NCI-H69 (cell line): ENCODE measurements around the gene TNFAIP8L3.
A peak's percentile ranks its signal among the peaks of the same experiment; 100 is the strongest.

Experiments
- DNase-seq: peaks from one replicate; lab custom pipeline; 2025; lab: John Stamatoyannopoulos, UW

Gene TNFAIP8L3

GRCh38 chr15:51114437-51115119 is 19.9 kb upstream of the TNFAIP8L3 start:
- DNase-seq, result no peak

- DNase-seq, result no peak
Observed at GRCh38 chr15:51112078-51112477, 17.4 kb upstream of the TNFAIP8L3 start.

GRCh38 chr15:51111061-51111460 is 16.4 kb upstream of the TNFAIP8L3 start:
- DNase-seq, result no peak

GRCh38 chr15:51110171-51110570 is 15.5 kb upstream of the TNFAIP8L3 start:
- DNase-seq, result no peak

- DNase-seq, result no peak
Observed at GRCh38 chr15:51108933-51109550, 14.3 kb upstream of the TNFAIP8L3 start.

GRCh38 chr15:51107612-51108011 is 12.9 kb upstream of the TNFAIP8L3 start:
- no peak for DNase-seq

- no peak for DNase-seq
Observed at GRCh38 chr15:51106481-51106880, 11.8 kb upstream of the TNFAIP8L3 start.

- no peak for DNase-seq
Observed at GRCh38 chr15:51105430-51106016, 10.8 kb upstream of the TNFAIP8L3 start.

- no peak for DNase-seq
Observed at GRCh38 chr15:51104512-51104911, 9.8 kb upstream of the TNFAIP8L3 start.

GRCh38 chr15:51103330-51103729 is 8.6 kb upstream of the TNFAIP8L3 start:
- DNase-seq, result no peak

GRCh38 chr15:51100785-51101489 is 6.2 kb upstream of the TNFAIP8L3 start:
- DNase-seq, result no peak

- no peak for DNase-seq
Observed at GRCh38 chr15:51099185-51099584, 4.5 kb upstream of the TNFAIP8L3 start.

- no peak for DNase-seq
Observed at GRCh38 chr15:51098331-51098619, 3.6 kb upstream of the TNFAIP8L3 start.

GRCh38 chr15:51097553-51098330 is 3.0 kb upstream of the TNFAIP8L3 start:
- no peak for DNase-seq

GRCh38 chr15:51096976-51097375 is 2.3 kb upstream of the TNFAIP8L3 start:
- DNase-seq, result peak; percentile 12

- no peak for DNase-seq
Observed at GRCh38 chr15:51095681-51096331, 1.1 kb upstream of the TNFAIP8L3 start.

- peak; percentile 77 for DNase-seq
Observed at GRCh38 chr15:51093839-51094605, 684 bp downstream of the TNFAIP8L3 start.

GRCh38 chr15:51093488-51093838 is 1.2 kb downstream of the TNFAIP8L3 start:
- DNase-seq, result no peak

- no peak for DNase-seq
Observed at GRCh38 chr15:51092480-51093040, 2.1 kb downstream of the TNFAIP8L3 start.

- DNase-seq, result no peak
Observed at GRCh38 chr15:51090753-51091152, 4.0 kb downstream of the TNFAIP8L3 start.
